A549 (cell line): ENCODE results near the gene PTOV1. TPM values are rescaled to one million over a fixed set of nuclear protein-coding genes. Genes with fewer than 3 reads are reported as not detected.

Source experiments
- ATAC-seq, 2 experiments: fragments of 200-7000 bp in 1 of 2; fragments of >200 bp in 1 of 2; cut with Nextera tagmentation in 1 of 2; cut with Tn5 transposase in 1 of 2; 3 replicates each; pipeline versions ENCODE4 v1.8.0 to v1.9.1; 2018 to 2020; ENCODE audit warnings: mild to moderate bottlenecking in 1 of 2, moderate library complexity in 1 of 2
- CTCF ChIA-PET: fragments of 300-600 bp; sonication (Branson Sonifier 250); formaldehyde crosslinking; extraction: SDS; loops from one replicate; lab custom pipeline; 2021; ENCODE audit warnings: antibody characterized with exemption, inconsistent platforms; lab: Yijun Ruan, JAX
- POLR2A ChIA-PET: fragments of 350-600 bp; formaldehyde crosslinking; extraction: SDS; loops from one replicate; lab custom pipeline; 2021; ENCODE audit warnings: antibody characterized with exemption, inconsistent platforms; lab: Yijun Ruan, JAX
- DNase-seq, 2 experiments: peaks; one replicate each; pipeline versions ENCODE4 v3.0.0 to v3.0.0-alpha.2; 2011 to 2016; ENCODE audit warnings: low read depth in 1 of 2, low spot score in 1 of 2
- FAIRE-seq: peaks from 2 replicates; lab custom pipeline; 2011; peaks lifted over from hg19 to GRCh38; lab: Jason Lieb, UNC
- H3K27ac ChIP-seq, 2 experiments: fragments of >200 bp; sonication (Bioruptor Twin); formaldehyde crosslinking; 3 replicates each; pipeline ENCODE4 v1.5.1; 2016 to 2017
- H3K4me1 ChIP-seq: fragments of >200 bp; sonication (Bioruptor Twin); formaldehyde crosslinking; 3 replicates; pipeline ENCODE4 v1.6.1; 2016
- H3K4me2 ChIP-seq: fragments of >200 bp; sonication (Bioruptor Twin); formaldehyde crosslinking; 3 replicates; pipeline ENCODE4 v1.6.1; 2016
- H3K4me3 ChIP-seq: fragments of >200 bp; sonication (Bioruptor Twin); formaldehyde crosslinking; 3 replicates; pipeline ENCODE4 v1.5.1; 2016
- H3K9me3 ChIP-seq: fragments of >200 bp; sonication (Bioruptor Twin); formaldehyde crosslinking; 3 replicates; pipeline ENCODE4 v1.6.1; 2016
- BHLHE40 ChIP-seq: IDR thresholded peaks from 2 replicates; pipeline ENCODE4 v1.6.1; 2012; ENCODE audit warnings: low read depth, low read length, inconsistent platforms
- CBX2 ChIP-seq: fragments of 200-600 bp; sonication (generic); IDR thresholded peaks from 2 replicates; pipeline ENCODE4 v1.6.1; 2016; ENCODE audit warnings: low read depth, mild to moderate bottlenecking, borderline replicate concordance
- CHD4 ChIP-seq: fragments of 200-600 bp; sonication (generic); IDR thresholded peaks from 2 replicates; pipeline ENCODE4 v1.6.1; 2016; ENCODE audit warnings: antibody characterized with exemption, mild to moderate bottlenecking, borderline replicate concordance
- EHMT2 ChIP-seq: fragments of 200-600 bp; sonication (generic); IDR thresholded peaks from 2 replicates; pipeline ENCODE4 v1.6.1; 2016; ENCODE audit warnings: antibody characterized with exemption, low read depth, mild to moderate bottlenecking, moderate library complexity
- EP300 ChIP-seq, 2 experiments: fragments of >200 bp; sonication (Bioruptor Twin); formaldehyde crosslinking; IDR thresholded peaks; 2 replicates in 1 of 2; 3 replicates in 1 of 2; pipeline ENCODE4 v1.6.1; 2016 to 2017
- FOSB ChIP-seq: fragments of 250-450 bp; sonication (Bioruptor Pico); IDR thresholded peaks from 2 replicates; pipeline ENCODE4 v1.5.0; 2020; ENCODE audit warnings: mild to moderate bottlenecking, moderate library complexity
- FOSL2 ChIP-seq, 2 experiments: fragments of 450-650 bp in 1 of 2; fragments of >200 bp in 1 of 2; sonication (Bioruptor Twin) in 1 of 2; formaldehyde crosslinking; IDR thresholded peaks; 2 replicates each; pipeline versions ENCODE4 v1.5.0 to v1.6.1; 2016 to 2020; ENCODE audit warnings: mild to moderate bottlenecking in 1 of 2, moderate library complexity in 1 of 2
- GATA3 ChIP-seq: IDR thresholded peaks from 2 replicates; pipeline ENCODE4 v1.6.1; 2012; ENCODE audit warnings: borderline replicate concordance
- HDAC2 ChIP-seq: fragments of 200-600 bp; sonication (generic); IDR thresholded peaks from 2 replicates; pipeline ENCODE4 v1.6.1; 2016
- JUN ChIP-seq, 2 experiments: fragments of >200 bp; sonication (Bioruptor Twin); formaldehyde crosslinking; IDR thresholded peaks; 2 replicates in 1 of 2; 3 replicates in 1 of 2; pipeline ENCODE4 v1.6.1; 2016 to 2017
- KDM1A ChIP-seq: fragments of 200-600 bp; sonication (generic); IDR thresholded peaks from 2 replicates; pipeline ENCODE4 v1.6.1; 2016; ENCODE audit warnings: low read depth, mild to moderate bottlenecking
- MAFK ChIP-seq: fragments of 450-650 bp; IDR thresholded peaks from 2 replicates; pipeline ENCODE4 v1.6.1; 2014; ENCODE audit not compliant: partially characterized antibody
- MAZ ChIP-seq: fragments of 150-350 bp; IDR thresholded peaks from 2 replicates; pipeline ENCODE4 v1.6.1; 2014; ENCODE audit warnings: antibody characterized with exemption, low read depth, low read length, borderline replicate concordance
- MYC ChIP-seq: IDR thresholded peaks from 2 replicates; pipeline ENCODE4 v1.6.1; 2012; ENCODE audit warnings: mild to moderate bottlenecking, inconsistent platforms, low read length, improper control_type of control experiment, borderline replicate concordance
- RAD21 ChIP-seq, 2 experiments: fragments of >200 bp in 1 of 2; sonication (Bioruptor Twin) in 1 of 2; formaldehyde crosslinking in 1 of 2; IDR thresholded peaks in 1 of 2; conservative IDR thresholded peaks in 1 of 2; 2 replicates in 1 of 2; 3 replicates in 1 of 2; pipeline ENCODE4 v1.6.1; 2012 to 2018; ENCODE audit warnings: inconsistent platforms in 1 of 2
- RFX5 ChIP-seq: fragments of 450-650 bp; IDR thresholded peaks from 2 replicates; pipeline ENCODE4 v1.7.1; 2014; ENCODE audit warnings: antibody characterized with exemption, mild to moderate bottlenecking, moderate library complexity
- RNF2 ChIP-seq: fragments of 200-600 bp; sonication (generic); IDR thresholded peaks from 2 replicates; pipeline ENCODE4 v1.6.1; 2016; ENCODE audit warnings: low read depth, mild to moderate bottlenecking, antibody characterized with exemption, moderate library complexity, borderline replicate concordance
- SMC3 ChIP-seq: fragments of >200 bp; sonication (Bioruptor Twin); formaldehyde crosslinking; IDR thresholded peaks from 3 replicates; pipeline ENCODE4 v1.6.1; 2018; ENCODE audit warnings: inconsistent platforms
- SREBF2 ChIP-seq: fragments of 450-650 bp; IDR thresholded peaks from 2 replicates; pipeline ENCODE4 v1.6.1; 2014; ENCODE audit warnings: mild to moderate bottlenecking, moderate library complexity
- TFCP2L1 ChIP-seq: fragments of 250-450 bp; sonication (Bioruptor Pico); IDR thresholded peaks from 2 replicates; pipeline ENCODE4 v1.5.0; 2021; ENCODE audit warnings: mild to moderate bottlenecking
- ZNF302 ChIP-seq: fragments of 250-450 bp; sonication (Bioruptor Pico); IDR thresholded peaks from 2 replicates; pipeline ENCODE4 v1.9.0; 2021; ENCODE audit warnings: inconsistent platforms, mild to moderate bottlenecking, moderate library complexity
- ZSCAN20 ChIP-seq: fragments of 250-450 bp; sonication (Bioruptor Pico); IDR thresholded peaks from 2 replicates; pipeline ENCODE4 v1.8.0; 2022; ENCODE audit warnings: mild to moderate bottlenecking, moderate library complexity
- WGBS: methylation state at CpG from one replicate; pipeline ENCODE4 v1.1.6; 2017; ENCODE audit errors: missing lambda C conversion rate; 5-methylcytosine and 5-hydroxymethylcytosine counted together
- polyA plus RNA-seq, 4 experiments: library from polyadenylated mRNA; depleted of rRNA in 3 of 4; stranded (reverse); fragments of >200 nt; fragmentation: RNase III in 1 of 4; extraction: RNeasy Plus Mini Kit Qiagen cat#74134 plus additional on column Dnase treatment in 1 of 4; gene quantifications; 2 replicates in 3 of 4; 3 replicates in 1 of 4; pipeline ENCODE4 v1.2.3, GENCODE V29; 2011 to 2017
- TF ChIP-seq, protein P1 (sequence below): fragments of 250-450 bp; sonication (Bioruptor Pico); IDR thresholded peaks from 2 replicates; pipeline ENCODE4 v1.5.0; 2021; ENCODE audit warnings: mild to moderate bottlenecking, moderate library complexity, borderline replicate concordance
- TF ChIP-seq, protein P2 (sequence below): fragments of 250-450 bp; sonication (Bioruptor Pico); IDR thresholded peaks from 2 replicates; pipeline ENCODE4 v1.5.0; 2020; ENCODE audit warnings: low read depth, mild to moderate bottlenecking, moderate library complexity

The PTOV1 gene
- polyA plus RNA-seq, 2 of the 4 experiments (the other 2 are of a cell fraction) = 27.7 to 147 TPM

DNA sequence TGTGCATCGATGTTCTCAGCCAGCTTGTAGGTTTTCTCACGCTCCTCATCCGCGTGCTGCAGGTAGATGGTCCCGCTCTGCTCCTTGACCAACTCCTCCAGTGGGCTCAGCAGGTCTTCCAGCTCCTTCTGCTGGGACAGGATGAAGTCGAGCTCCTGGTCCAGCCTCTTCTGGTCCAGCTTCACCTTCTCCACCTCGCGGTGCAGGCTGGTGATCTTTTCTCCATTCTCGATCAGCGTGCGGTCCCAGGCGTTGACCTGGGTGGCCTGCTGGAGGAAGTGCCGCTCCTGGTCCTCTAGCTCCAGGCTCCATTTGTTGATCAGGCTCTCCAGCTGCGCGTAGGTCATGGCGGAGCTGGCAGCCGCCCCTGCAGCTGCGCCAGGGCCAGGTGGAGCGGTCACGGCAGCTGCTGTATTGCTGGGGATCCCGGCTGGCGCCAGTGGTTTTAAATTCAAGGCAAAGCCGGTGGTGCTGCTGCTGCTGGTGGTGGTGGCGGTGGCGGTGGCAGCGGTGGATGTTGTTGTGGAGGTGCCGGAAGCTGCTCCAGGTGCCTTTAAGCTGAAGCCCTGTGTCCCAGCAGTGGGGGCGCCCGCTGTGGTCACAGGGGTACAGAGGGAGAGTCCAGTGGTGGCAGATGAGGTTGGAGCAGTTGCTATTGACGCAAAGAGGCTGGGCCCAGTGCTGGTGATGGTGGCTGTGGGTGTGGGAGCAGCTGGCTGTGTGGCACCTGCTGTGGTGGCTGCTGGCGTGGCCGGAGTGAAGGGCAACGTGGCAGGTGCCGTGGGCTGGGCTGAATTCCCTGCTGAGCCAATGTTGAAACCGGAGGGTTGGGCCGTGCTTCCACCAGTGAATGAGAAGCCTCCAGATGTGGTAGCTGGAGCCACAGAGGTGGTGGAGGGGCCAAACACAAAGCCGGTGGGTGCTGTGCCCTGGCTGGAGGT is 57.8 kb downstream of the PTOV1 start (continued):
- TF ChIP-seq CBX2 (no peak), GATA3 (no peak), RNF2 (no peak), ZSCAN20 (no peak), RFX5 (no peak), FOSL2 (IDR thresholded peaks at IDR 0.05) (no peak), FOSL2 (CRISPR knock-in tag; IDR thresholded peaks at IDR 0.05) (no peak)
- TF ChIP-seq, protein P1, sequence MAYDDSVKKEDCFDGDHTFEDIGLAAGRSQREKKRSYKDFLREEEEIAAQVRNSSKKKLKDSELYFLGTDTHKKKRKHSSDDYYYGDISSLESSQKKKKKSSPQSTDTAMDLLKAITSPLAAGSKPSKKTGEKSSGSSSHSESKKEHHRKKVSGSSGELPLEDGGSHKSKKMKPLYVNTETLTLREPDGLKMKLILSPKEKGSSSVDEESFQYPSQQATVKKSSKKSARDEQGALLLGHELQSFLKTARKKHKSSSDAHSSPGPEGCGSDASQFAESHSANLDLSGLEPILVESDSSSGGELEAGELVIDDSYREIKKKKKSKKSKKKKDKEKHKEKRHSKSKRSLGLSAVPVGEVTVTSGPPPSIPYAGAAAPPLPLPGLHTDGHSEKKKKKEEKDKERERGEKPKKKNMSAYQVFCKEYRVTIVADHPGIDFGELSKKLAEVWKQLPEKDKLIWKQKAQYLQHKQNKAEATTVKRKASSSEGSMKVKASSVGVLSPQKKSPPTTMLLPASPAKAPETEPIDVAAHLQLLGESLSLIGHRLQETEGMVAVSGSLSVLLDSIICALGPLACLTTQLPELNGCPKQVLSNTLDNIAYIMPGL (CRISPR knock-in tag) = no peak
- TF ChIP-seq, protein P2, sequence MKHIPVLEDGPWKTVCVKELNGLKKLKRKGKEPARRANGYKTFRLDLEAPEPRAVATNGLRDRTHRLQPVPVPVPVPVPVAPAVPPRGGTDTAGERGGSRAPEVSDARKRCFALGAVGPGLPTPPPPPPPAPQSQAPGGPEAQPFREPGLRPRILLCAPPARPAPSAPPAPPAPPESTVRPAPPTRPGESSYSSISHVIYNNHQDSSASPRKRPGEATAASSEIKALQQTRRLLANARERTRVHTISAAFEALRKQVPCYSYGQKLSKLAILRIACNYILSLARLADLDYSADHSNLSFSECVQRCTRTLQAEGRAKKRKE (CRISPR knock-in tag) = no peak

DNA sequence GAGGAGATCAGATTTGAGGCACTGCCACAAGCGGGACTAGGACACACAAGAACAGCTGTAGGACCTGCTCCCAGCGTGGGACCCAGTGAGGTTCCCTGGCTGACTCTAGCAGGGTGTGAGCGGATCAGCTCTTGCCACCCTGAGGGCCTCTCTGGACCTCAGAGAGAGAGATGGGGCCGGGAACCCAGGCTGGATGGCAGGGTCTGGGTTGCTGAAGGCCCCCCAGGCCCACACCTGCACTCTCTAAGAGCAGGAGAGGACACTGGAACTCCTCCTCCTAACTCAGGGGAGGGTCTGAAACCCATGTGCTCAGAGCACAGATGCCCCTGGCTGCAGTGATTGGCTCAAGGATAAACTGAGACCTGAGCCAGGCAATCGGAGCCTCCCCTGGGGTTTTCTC is 59.2 kb downstream of the PTOV1 start:
- POLR2A ChIA-PET = no interaction called here
- no peak for FAIRE-seq
- no peak for DNase-seq
- TF ChIP-seq, protein P2 (CRISPR knock-in tag) = no peak
- TF ChIP-seq HDAC2 (no peak), FOSL2 (IDR thresholded peaks at IDR 0.05) (no peak), FOSL2 (CRISPR knock-in tag; IDR thresholded peaks at IDR 0.05) (no peak), EP300 (IDR thresholded peaks at IDR 0.05) (no peak), EHMT2 (no peak), RAD21 (conservative IDR thresholded peaks at IDR 0.05 in 1 of 2, IDR thresholded peaks at IDR 0.05 in 1 of 2) (no peak), BHLHE40 (no peak), CHD4 (no peak), KDM1A (no peak), ZNF302 (CRISPR knock-in tag) (no peak), MYC (no peak), SREBF2 (no peak), JUN (IDR thresholded peaks at IDR 0.05) (no peak), FOSB (CRISPR knock-in tag) (no peak), MAZ (no peak), MAFK (no peak), RFX5 (no peak), TFCP2L1 (no peak), SMC3 (no peak)
- TF ChIP-seq, protein P1 (CRISPR knock-in tag) = no peak
- Histone ChIP-seq H3K4me1 (no peaks in the 10 kb centered on the region), H3K4me2 (no peak overlapping the region), H3K4me3 (no peak overlapping the region), H3K27ac (no peak overlapping the region), H3K9me3 (no peaks in the 10 kb centered on the region)
- WGBS = 95% methylated on average over 4 of the region's 5 CpGs
- ATAC-seq = no peak; a peak in 2 of 6 replicates
- CTCF ChIA-PET = interaction anchor here (1.8 to 2.4 kb wide), 4 partner anchors 16 to 28 kb away, joined by 6 to 14 read pairs (median 11); no protein-coding TSS in a partner anchor
